HG03520 (cell line): ENCODE measurements around the gene DNAH17.

Experiments
- ATAC-seq: cut with Tn5 transposase; IDR thresholded peaks from one replicate; pipeline ENCODE4 v1.9.1; 2021; ENCODE audit warnings: mild to moderate bottlenecking, moderate library complexity; ENCODE audit not compliant: unreplicated experiment

Gene DNAH17

GRCh38 chr17:78460176-78460675, 117.0 kb downstream of the DNAH17 start:
- no peak for ATAC-seq

GRCh38 chr17:78459696-78460095, 117.5 kb downstream of the DNAH17 start:
- ATAC-seq, result no peak

- no peak for ATAC-seq
These were observed 118.4 kb downstream of the DNAH17 start for GRCh38 chr17:78458736-78459335.

GRCh38 chr17:78458091-78458490, 119.1 kb downstream of the DNAH17 start:
- no peak for ATAC-seq

- no peak for ATAC-seq
These were observed 122.8 kb downstream of the DNAH17 start for GRCh38 chr17:78454346-78454745.

- ATAC-seq, result no peak
These were observed 125.4 kb downstream of the DNAH17 start for GRCh38 chr17:78451753-78452152.

- ATAC-seq, result no peak
These were observed 126.4 kb downstream of the DNAH17 start for GRCh38 chr17:78450696-78451345.

GRCh38 chr17:78449983-78450595, 127.1 kb downstream of the DNAH17 start:
- ATAC-seq, result no peak

GRCh38 chr17:78448356-78448993, 128.7 kb downstream of the DNAH17 start:
- no peak for ATAC-seq

GRCh38 chr17:78446833-78447232, 130.4 kb downstream of the DNAH17 start:
- no peak for ATAC-seq

GRCh38 chr17:78444392-78444791, 132.8 kb downstream of the DNAH17 start:
- ATAC-seq, result no peak

- no peak for ATAC-seq
These were observed 134.5 kb downstream of the DNAH17 start for GRCh38 chr17:78442648-78443218.

- ATAC-seq, result no peak
These were observed 135.8 kb downstream of the DNAH17 start for GRCh38 chr17:78441271-78441971.

- ATAC-seq, result no peak
These were observed 138.4 kb downstream of the DNAH17 start for GRCh38 chr17:78438694-78439325.

GRCh38 chr17:78438271-78438691, 138.9 kb downstream of the DNAH17 start:
- no peak for ATAC-seq

- no peak for ATAC-seq
These were observed 139.6 kb downstream of the DNAH17 start for GRCh38 chr17:78437508-78438169.

GRCh38 chr17:78435330-78436005, 141.7 kb downstream of the DNAH17 start:
- ATAC-seq, result no peak

- ATAC-seq, result no peak
These were observed 142.5 kb downstream of the DNAH17 start for GRCh38 chr17:78434455-78435329.
